Stomach smooth muscle (tissue), 2 donors: ENCODE results near the gene CETP.
"Not testable (repeated sequence)": the region's sequence is repeated elsewhere in the genome, so short reads cannot be mapped to it uniquely, and the experiment has no call there.

Source experiments
- H3K27ac ChIP-seq: one replicate; pipeline ENCODE4 v1.7.0; 2013; ENCODE audit warnings: mild to moderate bottlenecking, low read length, inconsistent platforms
- H3K27me3 ChIP-seq, 2 donors: one replicate each; pipeline ENCODE4 v1.7.0; 2013; ENCODE audit warnings: low read length in 2 of 2; ENCODE audit not compliant: insufficient read depth in 2 of 2, control insufficient read depth in 1 of 2
- H3K36me3 ChIP-seq, 2 donors: one replicate each; pipeline ENCODE4 v1.7.0; 2013; ENCODE audit warnings: low read length in 2 of 2; ENCODE audit not compliant: control insufficient read depth in 2 of 2, insufficient read depth in 2 of 2
- H3K4me1 ChIP-seq: one replicate; pipeline ENCODE4 v1.7.0; 2013; ENCODE audit warnings: low read length; ENCODE audit not compliant: control insufficient read depth, insufficient read depth
- H3K4me3 ChIP-seq, 2 donors: one replicate each; pipeline ENCODE4 v1.7.0; 2013; ENCODE audit warnings: low read length in 2 of 2
- H3K9ac ChIP-seq, 2 donors: one replicate each; pipeline ENCODE4 v1.7.0; 2013; ENCODE audit warnings: low read length in 2 of 2, mild to moderate bottlenecking in 1 of 2
- H3K9me3 ChIP-seq, 2 donors: one replicate each; pipeline ENCODE4 v1.7.0; 2013; ENCODE audit warnings: low read length in 2 of 2; ENCODE audit not compliant: control insufficient read depth in 2 of 2
- donor health status: healthy.
- donor health status: Pancreatic carcinoma.

Gene CETP

DNA sequence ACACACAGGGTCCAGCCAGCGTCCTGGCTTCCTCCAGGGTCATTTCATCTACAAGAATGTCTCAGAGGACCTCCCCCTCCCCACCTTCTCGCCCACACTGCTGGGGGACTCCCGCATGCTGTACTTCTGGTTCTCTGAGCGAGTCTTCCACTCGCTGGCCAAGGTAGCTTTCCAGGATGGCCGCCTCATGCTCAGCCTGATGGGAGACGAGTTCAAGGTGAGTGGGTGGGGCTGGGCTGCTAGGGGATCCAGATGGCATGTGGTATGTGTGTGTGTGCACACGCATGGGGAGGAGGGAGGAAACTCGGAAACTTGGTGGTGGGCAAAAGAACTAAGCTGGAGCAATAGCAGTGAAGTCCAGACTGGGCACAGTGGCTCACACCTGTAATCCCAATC lies 11.5 kb downstream of the CETP start:
- Histone ChIP-seq H3K27ac (no peak overlapping the region), H3K27me3 (peaks cover 0 to 2% of the 10 kb centered on the region in 2 donors), H3K9ac (no peak overlapping the region), H3K4me1 (no peaks in the 10 kb centered on the region), H3K9me3 (no peaks in the 10 kb centered on the region), H3K36me3 (no peaks in the 10 kb centered on the region), H3K4me3 (no peak overlapping the region)

- not testable (repeated sequence) for H3K9me3 ChIP-seq, H3K36me3 ChIP-seq, H3K9ac ChIP-seq, H3K4me3 ChIP-seq, H3K27me3 ChIP-seq, H3K27ac ChIP-seq, H3K4me1 ChIP-seq
These were observed 12.1 kb downstream of the CETP start for GRCh38 chr16:56973899-56974298.

- Histone ChIP-seq H3K4me3 (no peak overlapping the region), H3K36me3 (no peaks in the 10 kb centered on the region), H3K4me1 (no peaks in the 10 kb centered on the region)
These were observed 13.0 kb downstream of the CETP start for GRCh38 chr16:56974549-56975300.

GRCh38 chr16:56975714-56976113 lies 14.0 kb downstream of the CETP start:
- Histone ChIP-seq H3K9me3 (no peaks in the 10 kb centered on the region), H3K4me1 (no peaks in the 10 kb centered on the region), H3K9ac (no peak overlapping the region), H3K27ac (no peak overlapping the region), H3K4me3 (no peak overlapping the region), H3K27me3 (peaks cover 0 to 2% of the 10 kb centered on the region in 2 donors), H3K36me3 (no peaks in the 10 kb centered on the region)

More at GRCh38 chr16:56974549-56975300, 13.0 kb downstream of the CETP start:
- H3K9ac ChIP-seq: no peak overlapping the region
- H3K9me3 ChIP-seq: no peaks in the 10 kb centered on the region
- H3K27me3 ChIP-seq: peaks cover 0 to 2% of the 10 kb centered on the region in 2 donors
- H3K27ac ChIP-seq: no peak overlapping the region

DNA sequence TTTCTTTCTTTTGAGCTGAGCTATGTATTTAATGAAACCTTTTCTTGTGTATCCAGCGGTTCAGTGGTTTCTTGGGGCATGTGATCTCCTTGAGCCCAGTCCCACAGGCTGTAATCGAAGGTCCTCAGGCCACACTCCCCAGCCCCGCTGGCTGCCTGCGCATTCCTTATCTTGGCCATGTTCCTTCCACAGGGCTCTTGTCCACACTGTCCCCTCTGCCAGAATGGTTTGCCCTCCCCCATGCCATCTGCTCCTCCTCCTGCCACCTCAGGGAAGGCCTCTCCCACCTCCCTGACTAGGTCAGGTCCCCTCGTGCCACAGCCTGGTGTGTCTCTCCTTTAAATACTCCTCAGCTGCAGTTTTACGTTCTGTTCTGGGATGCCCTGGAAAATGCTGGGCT lies 15.5 kb downstream of the CETP start:
- no peaks in the 10 kb centered on the region for H3K9me3 ChIP-seq
- H3K27me3 ChIP-seq: no peaks in the 10 kb centered on the region
- H3K4me1 ChIP-seq: no peaks in the 10 kb centered on the region
- no peaks in the 10 kb centered on the region for H3K36me3 ChIP-seq
- no peak overlapping the region for H3K9ac ChIP-seq
- H3K27ac ChIP-seq: no peak overlapping the region
- H3K4me3 ChIP-seq: no peak overlapping the region

GRCh38 chr16:56977823-56978430 lies 16.2 kb downstream of the CETP start:
- Histone ChIP-seq H3K9me3 (no peaks in the 10 kb centered on the region), H3K27ac (no peak overlapping the region), H3K9ac (no peak overlapping the region), H3K36me3 (no peaks in the 10 kb centered on the region), H3K27me3 (no peaks in the 10 kb centered on the region), H3K4me1 (no peaks in the 10 kb centered on the region), H3K4me3 (no peak overlapping the region)

DNA sequence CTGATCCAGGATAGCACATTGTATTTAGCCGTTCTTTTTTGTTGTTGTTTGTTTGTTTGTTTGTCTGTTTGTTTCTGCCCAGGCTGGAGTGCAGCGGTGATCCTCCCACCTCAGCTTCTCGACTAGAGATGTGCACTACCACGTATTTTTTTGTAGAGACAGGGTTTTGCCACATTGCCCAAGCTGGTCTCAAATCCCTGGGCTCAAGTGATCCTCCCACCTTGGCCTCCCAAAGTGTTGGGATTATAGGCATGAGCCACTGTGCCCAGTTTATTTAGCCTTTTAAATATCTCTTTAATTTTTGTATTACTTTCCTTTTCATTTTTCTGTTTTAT lies 18.4 kb downstream of the CETP start:
- no peak overlapping the region for H3K27ac ChIP-seq
- H3K4me3 ChIP-seq: no peak overlapping the region
- H3K27me3 ChIP-seq: no peaks in the 10 kb centered on the region
- no peaks in the 10 kb centered on the region for H3K9me3 ChIP-seq
- H3K9ac ChIP-seq: no peak overlapping the region
- H3K36me3 ChIP-seq: no peaks in the 10 kb centered on the region
- no peaks in the 10 kb centered on the region for H3K4me1 ChIP-seq

DNA sequence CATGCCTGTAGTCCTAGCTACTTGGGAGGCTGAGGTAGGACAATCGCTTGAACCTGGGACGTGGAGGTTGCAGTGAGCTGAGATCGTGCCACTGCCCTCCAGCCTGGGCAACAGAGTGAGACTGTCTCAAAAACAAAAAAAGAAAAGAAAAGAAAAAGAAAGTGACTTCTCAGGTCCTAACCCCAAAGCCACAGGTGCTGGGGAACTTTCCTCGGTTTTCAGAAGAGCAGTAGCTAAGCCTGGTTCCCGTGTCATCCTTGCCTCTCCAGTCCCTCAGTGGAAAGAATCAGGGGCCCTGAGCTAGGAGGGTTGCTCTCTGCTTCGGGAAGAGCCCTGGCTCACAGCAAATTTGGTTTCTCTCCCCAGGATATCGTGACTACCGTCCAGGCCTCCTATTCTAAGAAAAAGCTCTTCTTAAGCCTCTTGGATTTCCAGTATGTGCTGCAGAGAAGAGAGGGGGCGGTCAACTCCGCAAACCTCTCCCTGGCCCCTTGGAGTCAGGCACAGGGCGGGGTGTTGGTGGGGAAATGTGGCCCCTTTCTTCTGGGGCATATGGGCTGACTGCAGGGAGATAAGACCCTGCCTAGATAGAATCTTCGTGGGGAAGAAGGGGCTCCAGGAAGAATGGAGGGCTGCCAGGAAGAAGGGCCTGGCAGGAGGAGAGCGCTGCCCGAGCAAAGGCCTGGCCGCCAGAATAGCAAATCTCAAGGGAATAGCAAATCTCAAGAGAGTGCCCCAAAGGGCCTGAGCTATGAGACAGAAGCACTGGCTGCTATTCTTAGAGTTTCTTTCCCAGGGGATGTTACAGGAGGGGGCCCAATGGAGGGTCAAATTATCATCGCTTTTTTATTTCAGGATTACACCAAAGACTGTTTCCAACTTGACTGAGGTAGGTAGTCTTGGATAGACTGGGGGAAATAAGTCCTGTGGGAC lies 19.3 kb downstream of the CETP start:
- Histone ChIP-seq H3K4me3 (no peak overlapping the region), H3K4me1 (peaks cover 3% of the 10 kb centered on the region), H3K36me3 (no peaks in the 10 kb centered on the region), H3K27ac (no peak overlapping the region), H3K27me3 (no peaks in the 10 kb centered on the region), H3K9me3 (no peaks in the 10 kb centered on the region), H3K9ac (no peak overlapping the region)

DNA sequence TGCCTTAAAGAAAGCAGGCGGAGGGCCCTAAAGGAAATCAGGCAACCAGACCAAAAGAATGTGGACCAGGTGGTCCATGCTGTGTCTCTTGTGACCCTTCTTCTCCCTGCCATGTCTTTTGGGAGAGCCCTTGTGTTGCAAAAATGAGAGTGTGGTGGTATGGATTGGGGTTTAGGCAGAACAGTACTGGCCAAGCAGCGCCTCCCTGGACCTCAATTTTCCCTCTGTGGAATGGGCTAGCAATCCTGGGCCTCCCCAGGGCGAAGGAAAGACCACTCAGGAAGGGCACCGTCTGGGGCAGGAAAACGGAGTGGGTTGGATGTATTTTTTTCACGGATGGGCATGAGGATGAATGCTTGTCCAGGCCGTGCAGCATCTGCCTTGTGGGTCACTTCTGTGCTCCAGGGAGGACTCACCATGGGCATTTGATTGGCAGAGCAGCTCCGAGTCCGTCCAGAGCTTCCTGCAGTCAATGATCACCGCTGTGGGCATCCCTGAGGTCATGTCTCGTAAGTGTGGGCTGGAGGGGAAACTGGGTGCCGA lies 20.1 kb downstream of the CETP start:
- Histone ChIP-seq H3K36me3 (no peaks in the 10 kb centered on the region), H3K27me3 (no peaks in the 10 kb centered on the region), H3K4me3 (no peak overlapping the region), H3K9ac (no peak overlapping the region), H3K4me1 (peaks cover 3% of the 10 kb centered on the region), H3K9me3 (no peaks in the 10 kb centered on the region), H3K27ac (no peak overlapping the region)

GRCh38 chr16:56982695-56983094 lies 20.9 kb downstream of the CETP start:
- no peaks in the 10 kb centered on the region for H3K27me3 ChIP-seq
- H3K36me3 ChIP-seq: no peaks in the 10 kb centered on the region
- no peak overlapping the region for H3K9ac ChIP-seq
- H3K9me3 ChIP-seq: no peaks in the 10 kb centered on the region
- H3K4me3 ChIP-seq: no peak overlapping the region
- H3K27ac ChIP-seq: no peak overlapping the region
- peaks cover 3% of the 10 kb centered on the region for H3K4me1 ChIP-seq
